Stomach (tissue), 9 donors: ENCODE measurements around the gene CSF2. TPM values are rescaled to one million over a fixed set of nuclear protein-coding genes. Genes with fewer than 3 reads are reported as not detected.

Experiments
- DNase-seq, 2 donors: peaks; one replicate each; pipeline versions ENCODE4 v3.0.0 to v3.0.0-alpha.2; 2013 to 2019
- H3K27ac ChIP-seq, 5 donors: fragments of 200-600 bp in 4 of 5; sonication (generic) in 4 of 5; one replicate each; pipeline ENCODE4 v1.5.1; 2013 to 2019; ENCODE audit warnings: mild to moderate bottlenecking in 1 of 5, moderate library complexity in 1 of 5
- H3K27me3 ChIP-seq, 3 donors: fragments of 200-600 bp; sonication (generic); one replicate each; pipeline ENCODE4 v1.5.1; 2017 to 2019; ENCODE audit warnings: mixed run types in 1 of 3
- H3K36me3 ChIP-seq, 4 donors: fragments of 200-600 bp; sonication (generic); 1 replicate in 3 of 4; 2 replicates in 1 of 4; pipeline ENCODE4 v1.5.1; 2016 to 2019
- H3K4me1 ChIP-seq, 4 donors: fragments of 200-600 bp; sonication (generic); one replicate each; pipeline ENCODE4 v1.5.1; 2016 to 2019
- H3K4me3 ChIP-seq, 4 donors: fragments of 200-600 bp; sonication (generic) in 3 of 4; one replicate each; pipeline ENCODE4 v1.5.1; 2016 to 2019; ENCODE audit warnings: mild to moderate bottlenecking in 1 of 4
- H3K9me3 ChIP-seq, 4 donors: fragments of 200-600 bp; sonication (generic); one replicate each; pipeline ENCODE4 v1.5.1; 2016 to 2019
- CTCF ChIP-seq, 7 experiments: fragments of 450-650 bp in 4 of 7; fragments of 200-600 bp in 3 of 7; sonication (generic) in 3 of 7; IDR thresholded peaks; one replicate each; pipeline ENCODE4 v1.5.1; 2016 to 2019; ENCODE audit warnings: antibody characterized with exemption in 7 of 7, control low read depth in 2 of 7, mild to moderate bottlenecking in 1 of 7
- EP300 ChIP-seq: sonication (generic); formaldehyde crosslinking; IDR thresholded peaks from one replicate; pipeline ENCODE4 v1.6.1; 2017; ENCODE audit warnings: antibody characterized with exemption
- POLR2A ChIP-seq, 4 donors: fragments of 450-650 bp; IDR thresholded peaks; one replicate each; pipeline ENCODE4 v1.6.1; 2016; ENCODE audit warnings: antibody characterized with exemption in 4 of 4, control low read depth in 2 of 4, mild to moderate bottlenecking in 1 of 4, moderate library complexity in 1 of 4
- POLR2AphosphoS5 ChIP-seq, 3 donors: sonication (generic); formaldehyde crosslinking; IDR thresholded peaks; one replicate each; pipeline ENCODE4 v1.6.1; 2016; ENCODE audit warnings: antibody characterized with exemption in 3 of 3
- WGBS, 5 donors: extraction: QIAGEN DNeasy Blood & Tissue Kit in 3 of 5; methylation state at CpG; one replicate each; pipeline versions ENCODE4 v1.1.5 to v1.1.7; 2013 to 2018; 5-methylcytosine and 5-hydroxymethylcytosine counted together
- intact Hi-C: fragments of 100-400 bp; cut with DNase I; formaldehyde crosslinking; loops from one replicate; pipeline ENCODE4 v1.15.1; 2023; ENCODE audit warnings: low total_unique reads
- polyA plus RNA-seq, 3 donors: library from polyadenylated mRNA; stranded (reverse); fragments of 200-250 nt; gene quantifications; one replicate each; pipeline ENCODE4 v1.2.3, GENCODE V29; 2013
- total RNA-seq, 5 donors: library from RNA; depleted of rRNA; stranded (reverse); fragments of >200 nt; gene quantifications; one replicate each; pipeline versions ENCODE4 v1.1.0 to v1.2.3, GENCODE V29; 2014 to 2016
- donor health status: healthy with polysubstance abuse.
- donor health status: Bipolar disorder and iron deficiency.
- donor health status: healthy.

CSF2 gene
- total and polyA plus RNA-seq, 8 donors: not detected

GRCh38 chr5:132026516-132027008, 47.0 kb upstream of the CSF2 start:
- Histone ChIP-seq H3K4me1 (no peaks in the 10 kb centered on the region), H3K36me3 (no peaks in the 10 kb centered on the region), H3K27ac (no peak overlapping the region), H3K27me3 (no peaks in the 10 kb centered on the region), H3K4me3 (no peak overlapping the region), H3K9me3 (no peaks in the 10 kb centered on the region)
- TF ChIP-seq POLR2AphosphoS5 (IDR thresholded peaks at IDR 0.05): no peak
- TF ChIP-seq POLR2A (IDR thresholded peaks at IDR 0.05): no peak
- no peak for TF ChIP-seq EP300
- no peak for TF ChIP-seq CTCF (IDR thresholded peaks at IDR 0.05)
- 69 to 88% (median 75%) methylated on average over 3 to 5 of the region's 5 CpGs for WGBS, 5 donors
- peak; percentile 21 to 26 for DNase-seq
- intact Hi-C loops: no loop called here

- H3K36me3 ChIP-seq: no peaks in the 10 kb centered on the region
- H3K9me3 ChIP-seq: no peaks in the 10 kb centered on the region
- no peak for DNase-seq
- intact Hi-C loops: no loop called here
- WGBS, 5 donors: 71 to 94% (median 78%) methylated on average over 1 to 2 of the region's 2 CpGs
- H3K4me3 ChIP-seq: no peak overlapping the region
- H3K4me1 ChIP-seq: no peaks in the 10 kb centered on the region
- no peak overlapping the region for H3K27ac ChIP-seq
- no peaks in the 10 kb centered on the region for H3K27me3 ChIP-seq
- no peak for TF ChIP-seq POLR2A (IDR thresholded peaks at IDR 0.05)
- TF ChIP-seq POLR2AphosphoS5 (IDR thresholded peaks at IDR 0.05): no peak
- no peak for TF ChIP-seq CTCF (IDR thresholded peaks at IDR 0.05)
- no peak for TF ChIP-seq EP300
Measured at GRCh38 chr5:132027027-132027426, 46.6 kb upstream of the CSF2 start.

- 57 to 74% (median 66%) methylated on average over 4 of the region's 4 CpGs for WGBS, 5 donors
- TF ChIP-seq CTCF (IDR thresholded peaks at IDR 0.05) (no peak), POLR2AphosphoS5 (IDR thresholded peaks at IDR 0.05) (no peak), POLR2A (IDR thresholded peaks at IDR 0.05) (no peak), EP300 (no peak)
- Histone ChIP-seq H3K4me1 (no peaks in the 10 kb centered on the region), H3K27ac (no peak overlapping the region), H3K4me3 (no peak overlapping the region), H3K27me3 (no peaks in the 10 kb centered on the region), H3K9me3 (no peaks in the 10 kb centered on the region), H3K36me3 (no peaks in the 10 kb centered on the region)
- intact Hi-C loops: no loop called here
- DNase-seq: no peak
Measured at GRCh38 chr5:132029609-132030330, 43.8 kb upstream of the CSF2 start.

- no peaks in the 10 kb centered on the region for H3K4me1 ChIP-seq
- 81 to 100% (median 93%) methylated on average over 2 of the region's 2 CpGs for WGBS, 5 donors
- no peak for DNase-seq
- H3K27ac ChIP-seq: no peak overlapping the region
- TF ChIP-seq EP300 (no peak), CTCF (IDR thresholded peaks at IDR 0.05) (no peak), POLR2A (IDR thresholded peaks at IDR 0.05) (no peak), POLR2AphosphoS5 (IDR thresholded peaks at IDR 0.05) (no peak)
- no peak overlapping the region for H3K4me3 ChIP-seq
- no peaks in the 10 kb centered on the region for H3K9me3 ChIP-seq
- intact Hi-C loops: no loop called here
- H3K36me3 ChIP-seq: no peaks in the 10 kb centered on the region
- H3K27me3 ChIP-seq: no peaks in the 10 kb centered on the region
Measured at GRCh38 chr5:132030610-132031009, 43.0 kb upstream of the CSF2 start.
